Ovary (tissue), 9 donors: ENCODE measurements around the gene XRCC3. TPM values are rescaled to one million over a fixed set of nuclear protein-coding genes. Genes with fewer than 3 reads are reported as not detected.

ENCODE experiments used
- DNase-seq, 5 donors: peaks; one replicate each; pipeline ENCODE4 v3.0.0-alpha.2; 2019 to 2020
- H3K27ac ChIP-seq, 2 donors: fragments of 200-600 bp; one replicate each; pipeline versions ENCODE4 v1.5.1 to v1.8.0; 2019 to 2022
- H3K27me3 ChIP-seq: fragments of 200-600 bp; one replicate; pipeline ENCODE4 v1.8.0; 2022
- H3K36me3 ChIP-seq: fragments of 200-600 bp; sonication (generic); one replicate; pipeline ENCODE4 v1.5.1; 2019
- H3K4me1 ChIP-seq: one replicate; pipeline ENCODE4 v1.8.1; 2013; ENCODE audit warnings: mild to moderate bottlenecking, moderate library complexity; ENCODE audit not compliant: insufficient read depth
- H3K4me3 ChIP-seq: fragments of 200-600 bp; sonication (generic); one replicate; pipeline ENCODE4 v1.5.1; 2017
- H3K9me3 ChIP-seq, 2 donors: fragments of 200-600 bp in 1 of 2; sonication (generic) in 1 of 2; one replicate each; pipeline versions ENCODE4 v1.5.1 to v1.8.1; 2013 to 2019; ENCODE audit warnings: mild to moderate bottlenecking in 1 of 2, moderate library complexity in 1 of 2
- EP300 ChIP-seq: sonication (generic); formaldehyde crosslinking; IDR thresholded peaks from one replicate; pipeline ENCODE4 v1.6.1; 2017; ENCODE audit warnings: antibody characterized with exemption
- POLR2A ChIP-seq: fragments of 450-650 bp; IDR thresholded peaks from one replicate; pipeline ENCODE4 v1.6.1; 2017; ENCODE audit warnings: antibody characterized with exemption, mild to moderate bottlenecking, moderate library complexity
- WGBS, 3 donors: extraction: QIAGEN DNeasy Blood & Tissue Kit in 1 of 3; methylation state at CpG; one replicate each; pipeline versions ENCODE4 v1.1.5 to v1.1.7; 2013 to 2017; 5-methylcytosine and 5-hydroxymethylcytosine counted together
- intact Hi-C, 4 donors: fragments of 100-400 bp; cut with DNase I; formaldehyde crosslinking; loops; one replicate each; pipeline versions ENCODE4 v1.11.0 to v1.15.1; 2022 to 2023
- polyA plus RNA-seq, 2 donors: library from polyadenylated mRNA; stranded (reverse); fragments of 200-250 nt in 1 of 2; fragments of 350-450 nt in 1 of 2; fragmentation: Illumina TruSeq in 1 of 2; extraction: RNeasy Lipid Tissue Mini Kit (QIAGEN cat#74804) in 1 of 2; gene quantifications; one replicate each; pipeline ENCODE4 v1.2.3, GENCODE V29; 2013 to 2014
- total RNA-seq, 7 donors: library from RNA; depleted of rRNA in 2 of 7; stranded (reverse); fragments of >200 nt in 2 of 7; fragmentation: NEBNext Ultra II Directional in 3 of 7; extraction: Animal tissue kit (Norgen Biotek cat#: 25700) in 3 of 7; gene quantifications; one replicate each; pipeline versions ENCODE4 v1.1.0 to v1.2.4, GENCODE V29; 2016 to 2023
- TF ChIP-seq, protein P1 (sequence below), 3 donors: fragments of 450-650 bp in 2 of 3; fragments of 200-600 bp in 1 of 3; IDR thresholded peaks; one replicate each; pipeline versions ENCODE4 v1.5.1 to v1.8.0; 2016 to 2022; ENCODE audit warnings: antibody characterized with exemption in 3 of 3, mild to moderate bottlenecking in 1 of 3
- donor health status: DM: no; HTN: no; CAD: no; lungs with moderate emphysema.
- donor health status: DM: no; HTN: no; CAD: no.
- donor health status: Bipolar disorder and iron deficiency.
- donor health status: DM: yes; HTN: yes; CAD: no.
- donor health status: DM: no; HTN: no; CAD: no.
- donor health status: DM: yes; HTN: yes; CAD: no.

The XRCC3 gene
- total and polyA plus RNA-seq, 9 donors, result 1.4 to 8.5 (median 3.7) TPM

DNA sequence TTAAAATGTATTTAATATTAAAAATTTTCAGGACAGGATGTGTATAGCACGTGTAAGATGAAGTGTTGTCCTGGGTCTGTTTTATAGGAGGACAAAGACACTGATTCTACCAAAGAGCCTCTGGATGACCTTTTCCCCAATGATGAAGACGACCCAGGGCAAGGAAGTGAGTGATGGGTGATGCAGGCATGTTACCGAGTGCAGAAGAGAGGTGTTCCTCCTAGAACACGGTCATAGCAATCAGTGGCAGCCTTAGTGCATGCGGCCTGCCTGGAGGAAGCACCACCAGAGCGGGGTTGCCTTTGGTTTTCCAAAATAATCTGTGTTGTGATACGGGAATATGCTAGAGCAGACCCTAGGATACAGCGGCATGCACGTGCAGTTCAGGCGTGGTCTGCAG is 53.2 kb downstream of the XRCC3 start:
- H3K27ac ChIP-seq, result no peak overlapping the region
- no peak for DNase-seq
- peaks cover 8% of the 10 kb centered on the region for H3K4me1 ChIP-seq
- 82 to 90% (median 87%) methylated on average over 10 of the region's 10 CpGs for WGBS, 3 donors
- H3K27me3 ChIP-seq, result no peaks in the 10 kb centered on the region
- no peaks in the 10 kb centered on the region for H3K9me3 ChIP-seq
- H3K36me3 ChIP-seq, result no peaks in the 10 kb centered on the region
- intact Hi-C loops, result no loop called here
- H3K4me3 ChIP-seq, result no peak overlapping the region
- TF ChIP-seq EP300, result no peak
- TF ChIP-seq, protein P1, sequence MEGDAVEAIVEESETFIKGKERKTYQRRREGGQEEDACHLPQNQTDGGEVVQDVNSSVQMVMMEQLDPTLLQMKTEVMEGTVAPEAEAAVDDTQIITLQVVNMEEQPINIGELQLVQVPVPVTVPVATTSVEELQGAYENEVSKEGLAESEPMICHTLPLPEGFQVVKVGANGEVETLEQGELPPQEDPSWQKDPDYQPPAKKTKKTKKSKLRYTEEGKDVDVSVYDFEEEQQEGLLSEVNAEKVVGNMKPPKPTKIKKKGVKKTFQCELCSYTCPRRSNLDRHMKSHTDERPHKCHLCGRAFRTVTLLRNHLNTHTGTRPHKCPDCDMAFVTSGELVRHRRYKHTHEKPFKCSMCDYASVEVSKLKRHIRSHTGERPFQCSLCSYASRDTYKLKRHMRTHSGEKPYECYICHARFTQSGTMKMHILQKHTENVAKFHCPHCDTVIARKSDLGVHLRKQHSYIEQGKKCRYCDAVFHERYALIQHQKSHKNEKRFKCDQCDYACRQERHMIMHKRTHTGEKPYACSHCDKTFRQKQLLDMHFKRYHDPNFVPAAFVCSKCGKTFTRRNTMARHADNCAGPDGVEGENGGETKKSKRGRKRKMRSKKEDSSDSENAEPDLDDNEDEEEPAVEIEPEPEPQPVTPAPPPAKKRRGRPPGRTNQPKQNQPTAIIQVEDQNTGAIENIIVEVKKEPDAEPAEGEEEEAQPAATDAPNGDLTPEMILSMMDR (IDR thresholded peaks at IDR 0.05), result no peak
- TF ChIP-seq POLR2A, result no peak

DNA sequence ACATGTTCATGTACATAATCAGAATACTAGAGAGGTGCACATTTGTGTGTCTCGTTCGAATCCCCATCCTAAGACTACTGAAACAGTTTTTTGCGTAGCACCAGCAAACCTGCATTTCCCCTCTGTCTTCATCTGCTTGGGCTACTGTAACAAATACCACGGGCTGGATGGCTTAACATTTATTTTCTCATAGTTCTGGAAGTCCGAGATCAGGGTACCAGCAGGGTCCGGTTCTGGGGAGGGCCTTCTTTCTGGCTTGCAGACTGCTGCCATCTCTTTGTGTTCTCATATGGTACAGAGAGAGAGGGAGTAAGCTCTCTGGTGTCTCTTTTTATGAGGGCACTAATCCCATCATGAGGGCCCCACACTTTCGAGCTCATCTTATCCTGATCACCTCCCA is 55.6 kb downstream of the XRCC3 start:
- no peaks in the 10 kb centered on the region for H3K9me3 ChIP-seq
- H3K36me3 ChIP-seq, result no peaks in the 10 kb centered on the region
- WGBS, 3 donors, result 81 to 98% (median 87%) methylated on average over 7 of the region's 7 CpGs
- no peak for DNase-seq
- no peak overlapping the region for H3K4me3 ChIP-seq
- H3K27ac ChIP-seq, result no peak overlapping the region
- TF ChIP-seq POLR2A (no peak), EP300 (no peak)
- TF ChIP-seq, protein P1 (IDR thresholded peaks at IDR 0.05), result no peak
- H3K27me3 ChIP-seq, result no peaks in the 10 kb centered on the region
- peaks cover 10% of the 10 kb centered on the region for H3K4me1 ChIP-seq
- intact Hi-C loops, result no loop called here

DNA sequence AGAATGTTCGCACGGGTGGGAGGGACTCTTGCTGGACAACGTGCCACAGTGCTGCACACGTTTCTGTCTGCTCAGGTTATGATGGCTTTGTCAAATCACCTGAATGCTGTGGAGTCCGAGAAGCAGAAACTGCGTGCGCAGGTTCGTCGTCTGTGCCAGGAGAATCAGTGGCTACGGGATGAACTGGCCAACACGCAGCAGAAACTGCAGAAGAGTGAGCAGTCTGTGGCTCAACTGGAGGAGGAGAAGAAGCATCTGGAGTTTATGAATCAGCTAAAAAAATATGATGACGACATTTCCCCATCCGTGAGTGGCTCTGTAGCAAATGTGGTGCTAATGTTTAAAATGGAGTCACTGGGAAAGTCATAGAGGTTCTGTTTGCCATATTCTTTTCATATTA is 57.8 kb downstream of the XRCC3 start:
- intact Hi-C loops, result no loop called here
- H3K4me3 ChIP-seq, result no peak overlapping the region
- H3K4me1 ChIP-seq, result peaks cover 16% of the 10 kb centered on the region
- DNase-seq, result no peak
- no peak overlapping the region for H3K27ac ChIP-seq
- H3K36me3 ChIP-seq, result no peaks in the 10 kb centered on the region
- no peaks in the 10 kb centered on the region for H3K9me3 ChIP-seq
- 52 to 62% (median 59%) methylated on average over 13 of the region's 13 CpGs for WGBS, 3 donors
- H3K27me3 ChIP-seq, result no peaks in the 10 kb centered on the region
- TF ChIP-seq, protein P1 (IDR thresholded peaks at IDR 0.05), result no peak
- no peak for TF ChIP-seq POLR2A

DNA sequence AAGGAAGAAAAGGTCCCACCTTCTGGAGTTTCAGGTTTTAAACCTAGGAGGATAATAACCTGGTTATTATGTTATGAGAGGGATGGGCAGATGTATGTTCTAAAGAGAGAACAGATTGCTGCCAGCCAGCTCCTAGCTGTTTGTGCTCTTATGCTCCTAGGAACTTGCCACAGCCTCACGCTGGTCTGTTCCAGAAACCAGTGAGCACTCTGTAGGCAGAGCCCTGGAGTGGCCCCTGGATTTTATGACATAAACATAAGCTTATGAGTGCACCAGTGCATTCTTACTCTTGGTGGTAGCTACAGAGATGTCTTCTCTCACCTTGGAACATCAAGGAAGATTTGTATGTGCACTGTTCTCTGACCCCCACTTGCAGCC is 58.5 kb downstream of the XRCC3 start:
- H3K4me1 ChIP-seq, result peaks cover 20% of the 10 kb centered on the region
- no peaks in the 10 kb centered on the region for H3K9me3 ChIP-seq
- intact Hi-C loops, result no loop called here
- H3K27ac ChIP-seq, result no peak overlapping the region
- H3K4me3 ChIP-seq, result no peak overlapping the region
- WGBS, 3 donors, result 76 to 90% (median 80%) methylated on average over 1 of the region's 1 CpG
- DNase-seq, result no peak
- H3K27me3 ChIP-seq, result no peaks in the 10 kb centered on the region
- no peaks in the 10 kb centered on the region for H3K36me3 ChIP-seq
- no peak for TF ChIP-seq POLR2A
- TF ChIP-seq, protein P1 (IDR thresholded peaks at IDR 0.05), result no peak
- no peak for TF ChIP-seq EP300
